Spinal cord (tissue), 10 donors: ENCODE measurements around the gene PSAT1. TPM values are rescaled to one million over a fixed set of nuclear protein-coding genes. Genes with fewer than 3 reads are reported as not detected.

ENCODE experiments used
- DNase-seq, 6 donors: peaks; one replicate each; pipeline versions ENCODE4 v3.0.0 to v3.0.0-alpha.2; 2013 to 2015; ENCODE audit warnings: low spot score in 6 of 6, low read depth in 4 of 6
- H3K27ac ChIP-seq: one replicate; pipeline ENCODE4 v1.5.1; 2013; ENCODE audit warnings: low read depth, low read length, control low read depth
- H3K27me3 ChIP-seq: one replicate; pipeline ENCODE4 v1.6.1; 2013; ENCODE audit warnings: low read length; ENCODE audit not compliant: control insufficient read depth, insufficient read depth
- H3K36me3 ChIP-seq: one replicate; pipeline ENCODE4 v1.6.1; 2013; ENCODE audit warnings: low read length; ENCODE audit not compliant: control insufficient read depth, insufficient read depth
- H3K4me1 ChIP-seq: one replicate; pipeline ENCODE4 v1.6.1; 2013; ENCODE audit warnings: low read length; ENCODE audit not compliant: control insufficient read depth, insufficient read depth
- H3K4me3 ChIP-seq: one replicate; pipeline ENCODE4 v1.5.1; 2013; ENCODE audit warnings: low read depth, low read length, control low read depth
- H3K9me3 ChIP-seq: one replicate; pipeline ENCODE4 v1.6.1; 2013; ENCODE audit warnings: low read length; ENCODE audit not compliant: control insufficient read depth, insufficient read depth
- WGBS: methylation state at CpG from one replicate; pipeline ENCODE4 v1.1.5; 2013; ENCODE audit warnings: missing lambda C conversion rate; ENCODE audit not compliant: insufficient coverage; 5-methylcytosine and 5-hydroxymethylcytosine counted together
- polyA plus RNA-seq, 2 donors: library from polyadenylated mRNA; unstranded; fragments of 120-200 nt; gene quantifications; one replicate each; pipeline ENCODE4 v1.2.1, GENCODE V29; 2013; ENCODE audit not compliant: insufficient read length in 2 of 2
- total RNA-seq, 2 donors: library from RNA; depleted of rRNA in 1 of 2; stranded (reverse); fragments of 120-200 nt in 1 of 2; fragments of >200 nt in 1 of 2; gene quantifications; one replicate each; pipeline versions ENCODE4 v1.2.3 to v1.2.4, GENCODE V29; 2013 to 2014
- donor health status: healthy.

The PSAT1 gene
- total and polyA plus RNA-seq, 4 donors = 86.7 to 328 (median 180) TPM

GRCh38 chr9:78324068-78324650 is 27.2 kb downstream of the PSAT1 start:
- H3K4me3 ChIP-seq = no peak overlapping the region
- H3K27ac ChIP-seq = peak overlapping the region; percentile 16
- 86% methylated on average over 5 of the region's 10 CpGs for WGBS
- no peak for DNase-seq
- H3K36me3 ChIP-seq = peaks cover 27% of the 10 kb centered on the region
- no peaks in the 10 kb centered on the region for H3K27me3 ChIP-seq
- H3K9me3 ChIP-seq = no peaks in the 10 kb centered on the region
- H3K4me1 ChIP-seq = peaks cover 19% of the 10 kb centered on the region

GRCh38 chr9:78324682-78325081 is 27.8 kb downstream of the PSAT1 start:
- Histone ChIP-seq H3K36me3 (peaks cover 22% of the 10 kb centered on the region), H3K27ac (peak overlapping the region; percentile 16), H3K4me3 (no peak overlapping the region), H3K27me3 (no peaks in the 10 kb centered on the region), H3K4me1 (peaks cover 14% of the 10 kb centered on the region), H3K9me3 (no peaks in the 10 kb centered on the region)
- DNase-seq = no peak
- WGBS = 90% methylated on average over 5 of the region's 8 CpGs

- H3K27me3 ChIP-seq = no peaks in the 10 kb centered on the region
- peaks cover 14% of the 10 kb centered on the region for H3K4me1 ChIP-seq
- DNase-seq = peak in 4 of 6 donors; percentile 26 to 94 (median 56)
- 9% methylated on average over 4 of the region's 6 CpGs for WGBS
- peak overlapping the region; percentile 26 for H3K27ac ChIP-seq
- no peak overlapping the region for H3K4me3 ChIP-seq
- H3K9me3 ChIP-seq = no peaks in the 10 kb centered on the region
- H3K36me3 ChIP-seq = peaks cover 18% of the 10 kb centered on the region
Observed at GRCh38 chr9:78325343-78325742, 28.4 kb downstream of the PSAT1 start.

- H3K9me3 ChIP-seq = no peaks in the 10 kb centered on the region
- peaks cover 14% of the 10 kb centered on the region for H3K36me3 ChIP-seq
- H3K4me3 ChIP-seq = no peak overlapping the region
- peak overlapping the region; percentile 26 for H3K27ac ChIP-seq
- peaks cover 14% of the 10 kb centered on the region for H3K4me1 ChIP-seq
- peak in 1 of 6 donors; percentile 81 for DNase-seq
- H3K27me3 ChIP-seq = no peaks in the 10 kb centered on the region
- WGBS = 60% methylated on average over 1 of the region's 5 CpGs
Observed at GRCh38 chr9:78325846-78326360, 29.0 kb downstream of the PSAT1 start.

- WGBS = no CpG with 5 or more reads among the region's 2 CpGs
Observed at GRCh38 chr9:78326564-78326963, 29.6 kb downstream of the PSAT1 start.

GRCh38 chr9:78332381-78332780 is 35.5 kb downstream of the PSAT1 start:
- H3K9me3 ChIP-seq = no peaks in the 10 kb centered on the region
- no peak for DNase-seq
- 96% methylated on average over 3 of the region's 3 CpGs for WGBS

More at GRCh38 chr9:78326564-78326963, 29.6 kb downstream of the PSAT1 start:
- no peak overlapping the region for H3K27ac ChIP-seq
- no peak for DNase-seq
- H3K9me3 ChIP-seq = no peaks in the 10 kb centered on the region
- H3K36me3 ChIP-seq = peaks cover 12% of the 10 kb centered on the region
- no peaks in the 10 kb centered on the region for H3K27me3 ChIP-seq
- peaks cover 14% of the 10 kb centered on the region for H3K4me1 ChIP-seq
- no peak overlapping the region for H3K4me3 ChIP-seq

GRCh38 chr9:78348848-78349247 is 51.9 kb downstream of the PSAT1 start:
- Histone ChIP-seq H3K27me3 (no peaks in the 10 kb centered on the region), H3K9me3 (no peaks in the 10 kb centered on the region), H3K4me3 (no peak overlapping the region), H3K27ac (no peak overlapping the region), H3K36me3 (no peaks in the 10 kb centered on the region), H3K4me1 (no peaks in the 10 kb centered on the region)
- no peak for DNase-seq
- WGBS = 93% methylated on average over 1 of the region's 1 CpG

More at GRCh38 chr9:78332381-78332780, 35.5 kb downstream of the PSAT1 start:
- H3K4me3 ChIP-seq = no peak overlapping the region
- no peak overlapping the region for H3K27ac ChIP-seq
- peaks cover 4% of the 10 kb centered on the region for H3K36me3 ChIP-seq
- H3K27me3 ChIP-seq = no peaks in the 10 kb centered on the region
- no peaks in the 10 kb centered on the region for H3K4me1 ChIP-seq

GRCh38 chr9:78351816-78352215 is 54.9 kb downstream of the PSAT1 start:
- no peak for DNase-seq
- WGBS = no CpG with 5 or more reads among the region's 2 CpGs
- no peak overlapping the region for H3K27ac ChIP-seq
- H3K27me3 ChIP-seq = no peaks in the 10 kb centered on the region
- no peaks in the 10 kb centered on the region for H3K4me1 ChIP-seq
- no peaks in the 10 kb centered on the region for H3K36me3 ChIP-seq
- no peak overlapping the region for H3K4me3 ChIP-seq
- H3K9me3 ChIP-seq = no peaks in the 10 kb centered on the region

GRCh38 chr9:78354324-78354973 is 57.5 kb downstream of the PSAT1 start:
- H3K9me3 ChIP-seq = no peaks in the 10 kb centered on the region
- H3K4me3 ChIP-seq = no peak overlapping the region
- H3K27me3 ChIP-seq = no peaks in the 10 kb centered on the region
- no peak overlapping the region for H3K27ac ChIP-seq
- H3K36me3 ChIP-seq = peaks cover 12% of the 10 kb centered on the region
- no peak for DNase-seq
- no peaks in the 10 kb centered on the region for H3K4me1 ChIP-seq

GRCh38 chr9:78354989-78355388 is 58.1 kb downstream of the PSAT1 start:
- no peaks in the 10 kb centered on the region for H3K27me3 ChIP-seq
- H3K9me3 ChIP-seq = no peaks in the 10 kb centered on the region
- no CpG with 5 or more reads among the region's 3 CpGs for WGBS
- peak in 1 of 6 donors; percentile 45 for DNase-seq
- H3K27ac ChIP-seq = no peak overlapping the region
- no peak overlapping the region for H3K4me3 ChIP-seq
- no peaks in the 10 kb centered on the region for H3K4me1 ChIP-seq
- peaks cover 12% of the 10 kb centered on the region for H3K36me3 ChIP-seq
